ENCODE measurements around the gene RNF130.

Gene RNF130

DNA sequence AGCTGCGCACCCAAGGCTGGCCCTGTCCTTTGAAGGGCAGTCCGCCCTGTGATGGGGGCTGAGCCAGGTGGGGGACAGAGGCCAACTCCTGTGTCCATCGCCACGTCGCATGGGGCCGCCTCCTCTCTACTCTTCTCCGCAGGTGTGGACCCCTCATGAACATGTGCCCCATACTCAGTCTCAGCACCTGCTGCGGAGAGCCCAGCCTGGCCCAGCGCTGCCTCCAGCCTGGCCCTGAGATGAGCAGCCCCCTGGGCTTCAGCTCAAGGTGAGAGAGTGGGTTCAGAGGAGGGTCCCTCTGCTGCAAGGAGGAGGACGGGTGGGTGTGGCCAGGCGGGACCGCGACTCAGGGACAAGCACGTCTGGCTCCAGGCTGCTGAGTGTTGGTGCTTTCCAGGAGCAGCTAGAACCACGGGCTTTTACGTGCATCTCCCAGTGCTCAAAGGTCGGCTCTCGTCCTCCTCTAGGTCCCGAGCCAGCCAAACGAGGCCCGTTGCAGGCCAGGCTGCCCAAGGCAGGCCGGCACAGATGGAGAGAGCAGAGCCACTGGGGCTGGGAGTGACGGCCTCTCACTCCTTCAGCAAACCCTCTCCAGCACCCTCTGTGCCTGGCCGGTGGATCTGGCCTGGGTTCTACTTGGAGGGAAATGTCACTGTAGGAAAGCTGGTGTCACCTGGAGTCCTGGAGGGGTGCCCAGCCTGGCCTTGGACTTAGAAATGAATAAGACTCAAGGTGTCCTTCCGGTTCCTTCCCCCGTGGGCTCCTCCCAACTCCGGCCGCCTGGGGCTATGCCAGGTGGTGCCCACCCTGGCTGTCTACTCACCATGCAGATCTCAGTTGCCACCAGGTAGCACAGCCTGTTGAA is 48.9 kb upstream of the RNF130 start:
- no peak for ATAC-seq
- TF ChIP-seq ZFP3 (CRISPR knock-in tag; IDR thresholded peaks at IDR 0.05) = no peak
- TF ChIP-seq, protein P1, sequence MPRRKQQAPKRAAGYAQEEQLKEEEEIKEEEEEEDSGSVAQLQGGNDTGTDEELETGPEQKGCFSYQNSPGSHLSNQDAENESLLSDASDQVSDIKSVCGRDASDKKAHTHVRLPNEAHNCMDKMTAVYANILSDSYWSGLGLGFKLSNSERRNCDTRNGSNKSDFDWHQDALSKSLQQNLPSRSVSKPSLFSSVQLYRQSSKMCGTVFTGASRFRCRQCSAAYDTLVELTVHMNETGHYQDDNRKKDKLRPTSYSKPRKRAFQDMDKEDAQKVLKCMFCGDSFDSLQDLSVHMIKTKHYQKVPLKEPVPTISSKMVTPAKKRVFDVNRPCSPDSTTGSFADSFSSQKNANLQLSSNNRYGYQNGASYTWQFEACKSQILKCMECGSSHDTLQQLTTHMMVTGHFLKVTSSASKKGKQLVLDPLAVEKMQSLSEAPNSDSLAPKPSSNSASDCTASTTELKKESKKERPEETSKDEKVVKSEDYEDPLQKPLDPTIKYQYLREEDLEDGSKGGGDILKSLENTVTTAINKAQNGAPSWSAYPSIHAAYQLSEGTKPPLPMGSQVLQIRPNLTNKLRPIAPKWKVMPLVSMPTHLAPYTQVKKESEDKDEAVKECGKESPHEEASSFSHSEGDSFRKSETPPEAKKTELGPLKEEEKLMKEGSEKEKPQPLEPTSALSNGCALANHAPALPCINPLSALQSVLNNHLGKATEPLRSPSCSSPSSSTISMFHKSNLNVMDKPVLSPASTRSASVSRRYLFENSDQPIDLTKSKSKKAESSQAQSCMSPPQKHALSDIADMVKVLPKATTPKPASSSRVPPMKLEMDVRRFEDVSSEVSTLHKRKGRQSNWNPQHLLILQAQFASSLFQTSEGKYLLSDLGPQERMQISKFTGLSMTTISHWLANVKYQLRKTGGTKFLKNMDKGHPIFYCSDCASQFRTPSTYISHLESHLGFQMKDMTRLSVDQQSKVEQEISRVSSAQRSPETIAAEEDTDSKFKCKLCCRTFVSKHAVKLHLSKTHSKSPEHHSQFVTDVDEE (CRISPR knock-in tag; IDR thresholded peaks at IDR 0.05) = no peak
- no peak for TF ChIP-seq TCF4 (CRISPR knock-in tag; IDR thresholded peaks at IDR 0.05; ENCODE audit: borderline replicate concordance)
- TF ChIP-seq, protein P2, sequence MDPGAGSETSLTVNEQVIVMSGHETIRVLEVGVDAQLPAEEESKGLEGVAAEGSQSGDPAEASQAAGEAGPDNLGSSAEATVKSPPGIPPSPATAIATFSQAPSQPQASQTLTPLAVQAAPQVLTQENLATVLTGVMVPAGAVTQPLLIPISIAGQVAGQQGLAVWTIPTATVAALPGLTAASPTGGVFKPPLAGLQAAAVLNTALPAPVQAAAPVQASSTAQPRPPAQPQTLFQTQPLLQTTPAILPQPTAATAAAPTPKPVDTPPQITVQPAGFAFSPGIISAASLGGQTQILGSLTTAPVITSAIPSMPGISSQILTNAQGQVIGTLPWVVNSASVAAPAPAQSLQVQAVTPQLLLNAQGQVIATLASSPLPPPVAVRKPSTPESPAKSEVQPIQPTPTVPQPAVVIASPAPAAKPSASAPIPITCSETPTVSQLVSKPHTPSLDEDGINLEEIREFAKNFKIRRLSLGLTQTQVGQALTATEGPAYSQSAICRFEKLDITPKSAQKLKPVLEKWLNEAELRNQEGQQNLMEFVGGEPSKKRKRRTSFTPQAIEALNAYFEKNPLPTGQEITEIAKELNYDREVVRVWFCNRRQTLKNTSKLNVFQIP (CRISPR knock-in tag; IDR thresholded peaks at IDR 0.05; ENCODE audit: borderline replicate concordance, low read depth) = no peak
- TF ChIP-seq GLIS3 (CRISPR knock-in tag; IDR thresholded peaks at IDR 0.05) = no peak
- TF ChIP-seq SNAI2 (CRISPR knock-in tag; IDR thresholded peaks at IDR 0.05) = no peak
- TF ChIP-seq TOX (CRISPR knock-in tag; IDR thresholded peaks at IDR 0.05; ENCODE audit: borderline replicate concordance) = no peak
- TF ChIP-seq ISL1 (CRISPR knock-in tag; IDR thresholded peaks at IDR 0.05) = no peak
- TF ChIP-seq CSDC2 (CRISPR knock-in tag; IDR thresholded peaks at IDR 0.05) = no peak
- TF ChIP-seq, protein P3, sequence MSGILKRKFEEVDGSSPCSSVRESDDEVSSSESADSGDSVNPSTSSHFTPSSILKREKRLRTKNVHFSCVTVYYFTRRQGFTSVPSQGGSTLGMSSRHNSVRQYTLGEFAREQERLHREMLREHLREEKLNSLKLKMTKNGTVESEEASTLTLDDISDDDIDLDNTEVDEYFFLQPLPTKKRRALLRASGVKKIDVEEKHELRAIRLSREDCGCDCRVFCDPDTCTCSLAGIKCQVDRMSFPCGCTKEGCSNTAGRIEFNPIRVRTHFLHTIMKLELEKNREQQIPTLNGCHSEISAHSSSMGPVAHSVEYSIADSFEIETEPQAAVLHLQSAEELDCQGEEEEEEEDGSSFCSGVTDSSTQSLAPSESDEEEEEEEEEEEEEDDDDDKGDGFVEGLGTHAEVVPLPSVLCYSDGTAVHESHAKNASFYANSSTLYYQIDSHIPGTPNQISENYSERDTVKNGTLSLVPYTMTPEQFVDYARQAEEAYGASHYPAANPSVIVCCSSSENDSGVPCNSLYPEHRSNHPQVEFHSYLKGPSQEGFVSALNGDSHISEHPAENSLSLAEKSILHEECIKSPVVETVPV (CRISPR knock-in tag; IDR thresholded peaks at IDR 0.05) = no peak
- no peak for TF ChIP-seq ZFP30 (CRISPR knock-in tag; IDR thresholded peaks at IDR 0.05)

- no peak for ATAC-seq
- TF ChIP-seq, protein P2 (CRISPR knock-in tag; IDR thresholded peaks at IDR 0.05; ENCODE audit: borderline replicate concordance, low read depth) = no peak
- TF ChIP-seq GLIS3 (CRISPR knock-in tag; IDR thresholded peaks at IDR 0.05) (no peak), TCF4 (CRISPR knock-in tag; IDR thresholded peaks at IDR 0.05; ENCODE audit: borderline replicate concordance) (no peak), PATZ1 (CRISPR knock-in tag; IDR thresholded peaks at IDR 0.05; ENCODE audit: borderline replicate concordance) (no peak), SNAI2 (CRISPR knock-in tag; IDR thresholded peaks at IDR 0.05) (no peak), RARB (CRISPR knock-in tag; IDR thresholded peaks at IDR 0.05) (no peak), ZNF8 (CRISPR knock-in tag; IDR thresholded peaks at IDR 0.05) (no peak), PPARA (CRISPR knock-in tag; IDR thresholded peaks at IDR 0.05; ENCODE audit: borderline replicate concordance) (no peak), OSR1 (CRISPR knock-in tag; IDR thresholded peaks at IDR 0.05) (no peak), ISL1 (CRISPR knock-in tag; IDR thresholded peaks at IDR 0.05) (no peak), ZNF565 (CRISPR knock-in tag; conservative IDR thresholded peaks at IDR 0.05; ENCODE audit: low read depth) (no peak)
- TF ChIP-seq, protein P4, sequence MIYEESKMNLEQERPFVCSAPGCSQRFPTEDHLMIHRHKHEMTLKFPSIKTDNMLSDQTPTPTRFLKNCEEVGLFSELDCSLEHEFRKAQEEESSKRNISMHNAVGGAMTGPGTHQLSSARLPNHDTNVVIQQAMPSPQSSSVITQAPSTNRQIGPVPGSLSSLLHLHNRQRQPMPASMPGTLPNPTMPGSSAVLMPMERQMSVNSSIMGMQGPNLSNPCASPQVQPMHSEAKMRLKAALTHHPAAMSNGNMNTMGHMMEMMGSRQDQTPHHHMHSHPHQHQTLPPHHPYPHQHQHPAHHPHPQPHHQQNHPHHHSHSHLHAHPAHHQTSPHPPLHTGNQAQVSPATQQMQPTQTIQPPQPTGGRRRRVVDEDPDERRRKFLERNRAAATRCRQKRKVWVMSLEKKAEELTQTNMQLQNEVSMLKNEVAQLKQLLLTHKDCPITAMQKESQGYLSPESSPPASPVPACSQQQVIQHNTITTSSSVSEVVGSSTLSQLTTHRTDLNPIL (CRISPR knock-in tag; IDR thresholded peaks at IDR 0.05; ENCODE audit: low read depth) = no peak
- TF ChIP-seq, protein P1 (CRISPR knock-in tag; IDR thresholded peaks at IDR 0.05) = no peak
These were observed 48.3 kb upstream of the RNF130 start for GRCh38 chr5:180119903-180120236.

Measured in SK-N-SH treated with all-trans-retinoic acid at 6 μM for 48 hours (cell line).